ENCODE results near the gene RELN. TPM values are rescaled to one million over a fixed set of nuclear protein-coding genes. Genes with fewer than 3 reads are reported as not detected.

The RELN gene
- total and polyA plus RNA-seq, 9 of the 15 experiments (the other 6 are each of a cell fraction or from before 2014, with no cell fraction given) = 12.9 to 43.2 (median 18.1) TPM

DNA sequence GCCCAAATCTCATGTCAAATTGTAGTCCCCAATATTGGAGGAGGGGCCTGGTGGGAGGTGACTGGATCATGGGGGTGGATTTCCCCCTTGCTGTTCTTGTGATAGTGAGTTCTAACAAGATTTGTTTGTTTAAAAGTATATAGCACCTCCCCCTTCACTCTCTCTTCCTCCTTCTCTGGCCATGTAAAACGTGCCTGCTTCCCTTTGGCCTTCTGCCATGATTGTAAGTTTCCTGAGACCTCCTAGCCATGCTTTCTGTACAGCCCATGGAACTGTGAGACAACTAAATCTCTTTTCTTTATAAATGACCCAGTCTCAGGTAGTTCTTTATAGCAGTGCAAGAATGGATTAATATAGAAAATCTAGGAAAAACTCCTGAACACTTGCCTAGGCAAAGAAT lies 341.3 kb downstream of the RELN start:
- intact Hi-C loops (cut with micrococcal nuclease) (no loop called here), in situ Hi-C loops (cut with MboI) (no loop called here)
- CTCF ChIA-PET (ENCODE audit: low intra/inter-chr PET ratio) = no interaction called here
- H3K9me1 ChIP-seq (ENCODE audit: control insufficient read depth, insufficient read depth, low read length) = no peaks in the 10 kb centered on the region
- TF ChIP-seq CBX3 (IDR thresholded peaks at IDR 0.05; ENCODE audit: borderline replicate concordance in 1 of 2, low read length in 2 of 2) = peak in 1 of 2 experiments; percentile 53; a peak in 1 of 3 replicates
- TF ChIP-seq CC2D1A (IDR thresholded peaks at IDR 0.05) = 0 out of 2 replicates have a peak, but pooled peaks have one; percentile 26
- no peak for TF ChIP-seq POLR3G (IDR thresholded peaks at IDR 0.05; ENCODE audit: extremely low read depth, insufficient read length, insufficient replicate concordance)
- TF ChIP-seq, protein P1, sequence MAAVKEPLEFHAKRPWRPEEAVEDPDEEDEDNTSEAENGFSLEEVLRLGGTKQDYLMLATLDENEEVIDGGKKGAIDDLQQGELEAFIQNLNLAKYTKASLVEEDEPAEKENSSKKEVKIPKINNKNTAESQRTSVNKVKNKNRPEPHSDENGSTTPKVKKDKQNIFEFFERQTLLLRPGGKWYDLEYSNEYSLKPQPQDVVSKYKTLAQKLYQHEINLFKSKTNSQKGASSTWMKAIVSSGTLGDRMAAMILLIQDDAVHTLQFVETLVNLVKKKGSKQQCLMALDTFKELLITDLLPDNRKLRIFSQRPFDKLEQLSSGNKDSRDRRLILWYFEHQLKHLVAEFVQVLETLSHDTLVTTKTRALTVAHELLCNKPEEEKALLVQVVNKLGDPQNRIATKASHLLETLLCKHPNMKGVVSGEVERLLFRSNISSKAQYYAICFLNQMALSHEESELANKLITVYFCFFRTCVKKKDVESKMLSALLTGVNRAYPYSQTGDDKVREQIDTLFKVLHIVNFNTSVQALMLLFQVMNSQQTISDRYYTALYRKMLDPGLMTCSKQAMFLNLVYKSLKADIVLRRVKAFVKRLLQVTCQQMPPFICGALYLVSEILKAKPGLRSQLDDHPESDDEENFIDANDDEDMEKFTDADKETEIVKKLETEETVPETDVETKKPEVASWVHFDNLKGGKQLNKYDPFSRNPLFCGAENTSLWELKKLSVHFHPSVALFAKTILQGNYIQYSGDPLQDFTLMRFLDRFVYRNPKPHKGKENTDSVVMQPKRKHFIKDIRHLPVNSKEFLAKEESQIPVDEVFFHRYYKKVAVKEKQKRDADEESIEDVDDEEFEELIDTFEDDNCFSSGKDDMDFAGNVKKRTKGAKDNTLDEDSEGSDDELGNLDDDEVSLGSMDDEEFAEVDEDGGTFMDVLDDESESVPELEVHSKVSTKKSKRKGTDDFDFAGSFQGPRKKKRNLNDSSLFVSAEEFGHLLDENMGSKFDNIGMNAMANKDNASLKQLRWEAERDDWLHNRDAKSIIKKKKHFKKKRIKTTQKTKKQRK (IDR thresholded peaks at IDR 0.05; ENCODE audit: borderline replicate concordance, low read depth, low read length) = peak; percentile 44; the same call in 1 of the 2 replicates
- TF ChIP-seq HNRNPK (IDR thresholded peaks at IDR 0.05; ENCODE audit: low read depth, low read length, poor library complexity, severe bottlenecking) = no peak
- TF ChIP-seq, protein P2, sequence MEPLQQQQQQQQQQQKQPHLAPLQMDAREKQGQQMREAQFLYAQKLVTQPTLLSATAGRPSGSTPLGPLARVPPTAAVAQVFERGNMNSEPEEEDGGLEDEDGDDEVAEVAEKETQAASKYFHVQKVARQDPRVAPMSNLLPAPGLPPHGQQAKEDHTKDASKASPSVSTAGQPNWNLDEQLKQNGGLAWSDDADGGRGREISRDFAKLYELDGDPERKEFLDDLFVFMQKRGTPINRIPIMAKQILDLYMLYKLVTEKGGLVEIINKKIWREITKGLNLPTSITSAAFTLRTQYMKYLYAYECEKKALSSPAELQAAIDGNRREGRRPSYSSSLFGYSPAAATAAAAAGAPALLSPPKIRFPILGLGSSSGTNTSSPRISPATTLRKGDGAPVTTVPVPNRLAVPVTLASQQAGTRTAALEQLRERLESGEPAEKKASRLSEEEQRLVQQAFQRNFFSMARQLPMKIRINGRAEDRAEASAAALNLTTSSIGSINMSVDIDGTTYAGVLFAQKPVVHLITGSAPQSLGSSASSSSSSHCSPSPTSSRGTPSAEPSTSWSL (CRISPR knock-in tag; IDR thresholded peaks at IDR 0.05; ENCODE audit: borderline replicate concordance) = no peak
- peak; percentile 76 for TF ChIP-seq NFIC (IDR thresholded peaks at IDR 0.05)
- TF ChIP-seq ZFP36 (IDR thresholded peaks at IDR 0.05; ENCODE audit: low read depth, low read length, partially characterized antibody) = peak; percentile 39
- peak; percentile 98 for TF ChIP-seq ZNF431 (CRISPR knock-in tag; IDR thresholded peaks at IDR 0.05)
- no peak for TF ChIP-seq MEF2D (tag; conservative IDR thresholded peaks at IDR 0.05; ENCODE audit: low read depth)
- H3K4me1 ChIP-seq (replicated peaks in 1 of 2; ENCODE audit: control insufficient read depth in 2 of 2, insufficient read depth in 2 of 2, low read length in 2 of 2) = no peaks in the 10 kb centered on the region
- POLR2A ChIA-PET = no interaction called here
- no TSS peak for BruUV-seq (replicated peaks)
- H3K79me2 ChIP-seq (ENCODE audit: control insufficient read depth, insufficient read depth, low read length) = no peaks in the 10 kb centered on the region
- ATAC-seq = no peak
- no peak overlapping the region for H2AFZ ChIP-seq (ENCODE audit: low read depth, low read length)
- FAIRE-seq = no peak
- no peak for DNase-seq (ENCODE audit: extremely low read depth in 1 of 4, low spot score in 3 of 4)
- WGBS (ENCODE audit: insufficient coverage, low coverage, missing lambda C conversion rate) = 22% methylated on average over 1 of the region's 1 CpG
- no peaks in the 10 kb centered on the region for H4K20me1 ChIP-seq (replicated peaks; ENCODE audit: control insufficient read depth, insufficient read depth, low read length)
- no peak overlapping the region for H3K27ac ChIP-seq (ENCODE audit: extremely low read depth, low read depth, low read length)
- no peak overlapping the region for H3K4me3 ChIP-seq
- no peaks in the 10 kb centered on the region for H3K27me3 ChIP-seq (ENCODE audit: control insufficient read depth in 2 of 2, insufficient read depth in 2 of 2, low read length in 2 of 2)
- H3K36me3 ChIP-seq (ENCODE audit: control insufficient read depth, insufficient read depth, low read length) = peaks cover 23% of the 10 kb centered on the region
- peaks cover 13% of the 10 kb centered on the region for H3K9me3 ChIP-seq (replicated peaks; ENCODE audit: control insufficient read depth, insufficient read depth, low read depth, low read length)
- no peak overlapping the region for H3K9ac ChIP-seq (ENCODE audit: insufficient read depth in 1 of 2, low read depth in 2 of 2, low read length in 2 of 2)
- no peak overlapping the region for H3K4me2 ChIP-seq (ENCODE audit: insufficient read depth, low read length)
